ENCODE data around the gene TFPI2.

- no peak for TF ChIP-seq CTCF (conservative IDR thresholded peaks at IDR 0.05; ENCODE audit: low read depth, low read length)
- TF ChIP-seq EZH2 (IDR thresholded peaks at IDR 0.05; ENCODE audit: borderline replicate concordance, low read depth, low read length, poor library complexity, severe bottlenecking), result no peak
These were observed 22.6 kb upstream of the TFPI2 start for GRCh38 chr7:93913197-93913596.

Measured in A673 (cell line).